Astrocyte (in vitro differentiated cells and primary cell): ENCODE results near the gene PRKD2. TPM values are rescaled to one million over a fixed set of nuclear protein-coding genes. Genes with fewer than 3 reads are reported as not detected.
A peak's percentile ranks its signal among the peaks of the same experiment; 100 is the strongest.

ENCODE experiments used
- DNase-seq: peaks from one replicate; pipeline ENCODE4 v3.0.0-alpha.2; 2010; ENCODE audit warnings: low read depth
- FAIRE-seq: peaks from 2 replicates; lab custom pipeline; 2011; peaks lifted over from hg19 to GRCh38; lab: Jason Lieb, UNC
- H2AFZ ChIP-seq: 2 replicates; pipeline ENCODE4 v1.6.0; 2012; ENCODE audit warnings: low read depth, low read length, inconsistent platforms
- H3K27ac ChIP-seq: 2 replicates; pipeline ENCODE4 v1.5.1; 2011; ENCODE audit warnings: low read depth, low read length, inconsistent platforms
- H3K27me3 ChIP-seq: 2 replicates; pipeline ENCODE4 v1.6.0; 2011; ENCODE audit warnings: low read length, inconsistent platforms; ENCODE audit not compliant: insufficient read depth
- H3K36me3 ChIP-seq: 2 replicates; pipeline ENCODE4 v1.5.1; 2011; ENCODE audit warnings: low read length, inconsistent platforms; ENCODE audit not compliant: insufficient read depth
- H3K4me1 ChIP-seq: 2 replicates; pipeline ENCODE4 v1.5.1; 2011; ENCODE audit warnings: low read length, inconsistent platforms; ENCODE audit not compliant: insufficient read depth
- H3K4me2 ChIP-seq: 2 replicates; pipeline ENCODE4 v1.6.0; 2012; ENCODE audit warnings: low read length, inconsistent platforms
- H3K4me3 ChIP-seq: 2 replicates; pipeline ENCODE4 v1.5.1; 2011; ENCODE audit warnings: low read depth, mild to moderate bottlenecking, low read length, inconsistent platforms; ENCODE audit not compliant: insufficient read depth
- H3K79me2 ChIP-seq: 2 replicates; pipeline ENCODE4 v1.6.0; 2012; ENCODE audit warnings: mild to moderate bottlenecking, low read length, inconsistent platforms; ENCODE audit not compliant: insufficient read depth
- H3K9ac ChIP-seq: 2 replicates; pipeline ENCODE4 v1.6.0; 2012; ENCODE audit warnings: mild to moderate bottlenecking, low read length, inconsistent platforms
- H3K9me3 ChIP-seq: 2 replicates; pipeline ENCODE4 v1.5.1; 2012; ENCODE audit warnings: low read depth, mild to moderate bottlenecking, low read length, inconsistent platforms; ENCODE audit not compliant: insufficient read depth
- H4K20me1 ChIP-seq: 2 replicates; pipeline ENCODE4 v1.6.0; 2012; ENCODE audit warnings: low read length, inconsistent platforms; ENCODE audit not compliant: insufficient read depth
- H3K27ac Mint-ChIP-seq: one replicate; pipeline ENCODE4 v1.8.0; 2021; ENCODE audit warnings: mild to moderate bottlenecking, mixed read lengths; ENCODE audit not compliant: unreplicated experiment
- H3K27me3 Mint-ChIP-seq: one replicate; pipeline ENCODE4 v1.8.0; 2021; ENCODE audit warnings: low read depth, mixed read lengths; ENCODE audit not compliant: unreplicated experiment
- H3K36me3 Mint-ChIP-seq: one replicate; pipeline ENCODE4 v1.8.0; 2021; ENCODE audit warnings: low read depth, mixed read lengths; ENCODE audit not compliant: unreplicated experiment
- H3K4me1 Mint-ChIP-seq: one replicate; pipeline ENCODE4 v1.8.0; 2021; ENCODE audit warnings: low read depth, mixed read lengths; ENCODE audit not compliant: unreplicated experiment
- H3K4me3 Mint-ChIP-seq: one replicate; pipeline ENCODE4 v1.8.0; 2021; ENCODE audit warnings: mild to moderate bottlenecking, moderate library complexity, mixed read lengths; ENCODE audit not compliant: unreplicated experiment
- H3K9me3 Mint-ChIP-seq: one replicate; pipeline ENCODE4 v1.8.0; 2021; ENCODE audit warnings: mild to moderate bottlenecking, mixed read lengths; ENCODE audit not compliant: unreplicated experiment
- CTCF ChIP-seq: IDR thresholded peaks from 2 replicates; pipeline ENCODE4 v1.5.1; 2011; ENCODE audit warnings: low read depth, mild to moderate bottlenecking, inconsistent platforms, low read length, moderate library complexity; ENCODE audit not compliant: insufficient read depth
- EZH2 ChIP-seq: IDR thresholded peaks from 2 replicates; pipeline ENCODE4 v1.6.1; 2012; ENCODE audit warnings: mild to moderate bottlenecking, low read length, inconsistent platforms; ENCODE audit not compliant: insufficient read depth
- total RNA-seq: library from RNA; stranded (reverse); gene quantifications from 2 replicates; pipeline ENCODE4 v1.2.1, GENCODE V29; 2021

PRKD2 gene
- total RNA-seq, 1 donor from 2014 or later, result 54.6 TPM

DNA sequence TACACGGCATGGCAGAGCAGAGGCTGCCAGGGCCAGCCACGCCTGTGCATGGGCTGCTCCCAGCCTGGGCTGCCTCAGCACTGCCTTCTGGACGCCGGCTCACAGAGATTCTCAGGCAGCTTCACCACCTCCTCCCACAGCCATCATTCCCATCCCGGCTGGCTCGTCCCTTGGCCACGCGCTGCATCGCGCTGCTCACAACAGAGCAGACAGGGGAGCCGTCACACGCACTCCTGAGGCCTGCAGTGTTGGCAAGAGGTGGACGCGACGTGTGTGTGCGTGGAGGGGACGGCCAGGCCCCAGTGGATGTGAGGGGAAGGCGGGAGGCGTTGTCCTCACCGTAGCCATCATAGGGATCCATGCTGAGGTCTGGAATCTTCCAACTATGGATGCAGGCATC is 7.6 kb upstream of the PRKD2 start:
- Mint-ChIP-seq H3K9me3 (no peaks in the 10 kb centered on the region), H3K4me1 (peaks cover 21% of the 10 kb centered on the region), H3K27me3 (no peaks in the 10 kb centered on the region), H3K36me3 (peaks cover 15% of the 10 kb centered on the region), H3K27ac (no peak overlapping the region), H3K4me3 (no peak overlapping the region)
- Histone ChIP-seq H3K36me3 (peaks cover 21% of the 10 kb centered on the region), H3K4me2 (no peak overlapping the region), H2AFZ (no peak overlapping the region), H3K4me1 (peaks cover 12% of the 10 kb centered on the region), H4K20me1 (peaks cover 63% of the 10 kb centered on the region), H3K27ac (no peak overlapping the region), H3K79me2 (peaks cover 39% of the 10 kb centered on the region), H3K9ac (no peak overlapping the region), H3K4me3 (no peak overlapping the region), H3K9me3 (no peaks in the 10 kb centered on the region), H3K27me3 (no peaks in the 10 kb centered on the region)
- FAIRE-seq (no peak), DNase-seq (no peak)
- TF ChIP-seq CTCF, result no peak
- TF ChIP-seq EZH2, result no peak

DNA sequence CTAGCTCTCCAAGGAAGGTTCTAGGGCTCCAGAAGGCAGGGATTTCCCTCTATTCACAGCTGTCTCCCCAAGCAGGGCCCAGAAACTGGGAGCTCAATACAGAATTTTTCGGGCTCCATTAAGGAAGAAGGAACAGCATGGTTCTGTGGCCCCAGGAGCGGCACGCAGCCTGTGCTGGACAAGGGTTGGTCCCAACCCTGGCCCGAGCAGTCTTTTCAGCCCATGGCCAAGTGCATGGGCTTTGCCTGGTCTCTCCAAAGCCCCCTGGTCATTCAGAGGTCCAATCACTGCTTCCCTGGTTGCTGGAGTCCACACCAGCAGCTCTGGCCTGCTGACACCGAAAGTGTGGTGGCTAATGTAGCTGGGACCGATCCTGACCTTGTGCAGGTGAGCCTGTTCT is 6.6 kb upstream of the PRKD2 start:
- peaks cover 56% of the 10 kb centered on the region for H4K20me1 ChIP-seq
- TF ChIP-seq CTCF, result no peak
- TF ChIP-seq EZH2, result no peak
- peaks cover 30% of the 10 kb centered on the region for H3K79me2 ChIP-seq
- Mint-ChIP-seq H3K4me1 (peaks cover 14% of the 10 kb centered on the region), H3K27me3 (no peaks in the 10 kb centered on the region), H3K36me3 (peaks cover 14% of the 10 kb centered on the region), H3K4me3 (no peak overlapping the region), H3K27ac (peak overlapping the region; percentile 18), H3K9me3 (no peaks in the 10 kb centered on the region)
- FAIRE-seq, result no peak
- no peaks in the 10 kb centered on the region for H3K27me3 ChIP-seq
- H2AFZ ChIP-seq, result no peak overlapping the region
- H3K9ac ChIP-seq, result no peak overlapping the region
- peaks cover 18% of the 10 kb centered on the region for H3K36me3 ChIP-seq
- H3K9me3 ChIP-seq, result no peaks in the 10 kb centered on the region
- H3K4me3 ChIP-seq, result no peak overlapping the region
- H3K4me2 ChIP-seq, result no peak overlapping the region
- H3K4me1 ChIP-seq, result peaks cover 8% of the 10 kb centered on the region
- DNase-seq, result no peak
- no peak overlapping the region for H3K27ac ChIP-seq

DNA sequence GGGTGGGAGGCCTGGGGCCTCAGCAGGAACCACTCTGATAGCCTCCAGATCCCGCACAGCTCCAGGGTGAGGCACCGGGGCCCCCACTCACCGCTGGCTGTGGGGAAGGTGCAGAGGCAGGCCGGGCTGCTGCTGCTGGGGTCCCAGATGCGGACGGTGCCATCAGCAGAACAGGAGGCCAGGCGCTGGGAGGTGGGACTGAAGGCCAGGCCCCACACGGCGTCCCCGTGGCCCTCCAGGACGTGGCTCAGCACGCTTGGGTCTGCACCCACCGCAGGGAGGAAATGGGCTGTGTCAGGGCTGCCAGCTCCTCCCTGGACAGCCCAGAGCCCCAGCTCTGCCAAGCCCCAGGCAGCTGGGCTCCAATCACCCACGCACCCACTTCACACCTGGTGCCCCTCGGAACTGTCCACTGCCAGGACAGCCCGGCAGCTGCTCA is 6.1 kb upstream of the PRKD2 start:
- DNase-seq (no peak), FAIRE-seq (no peak)
- Mint-ChIP-seq H3K4me3 (no peak overlapping the region), H3K36me3 (peaks cover 14% of the 10 kb centered on the region), H3K4me1 (peaks cover 13% of the 10 kb centered on the region), H3K9me3 (no peaks in the 10 kb centered on the region), H3K27me3 (no peaks in the 10 kb centered on the region), H3K27ac (peak overlapping the region; percentile 18)
- Histone ChIP-seq H3K27ac (no peak overlapping the region), H3K4me2 (no peak overlapping the region), H3K36me3 (peaks cover 18% of the 10 kb centered on the region), H3K4me1 (peaks cover 8% of the 10 kb centered on the region), H2AFZ (no peak overlapping the region), H3K79me2 (peaks cover 26% of the 10 kb centered on the region), H3K9ac (no peak overlapping the region), H3K9me3 (no peaks in the 10 kb centered on the region), H3K27me3 (no peaks in the 10 kb centered on the region), H3K4me3 (no peak overlapping the region), H4K20me1 (peaks cover 56% of the 10 kb centered on the region)
- TF ChIP-seq CTCF, result no peak
- no peak for TF ChIP-seq EZH2
